IMR-90 (cell line): ENCODE results near the gene RETREG1. TPM values are rescaled to one million over a fixed set of nuclear protein-coding genes. Genes with fewer than 3 reads are reported as not detected.

Experiments used
- ATAC-seq: fragments of 200-7000 bp; cut with Tn5 transposase; 2 replicates; pipeline ENCODE4 v1.9.1; 2020; ENCODE audit warnings: low read depth, mild to moderate bottlenecking, moderate library complexity
- BruUV-seq: library from RNA; stranded (reverse); fragments of 400-500 nt; replicated peaks from 2 replicates; lab custom pipeline; 2021; lab: Mats Ljungman, UMichigan
- CTCF ChIA-PET: fragments of 300-600 bp; formaldehyde crosslinking; extraction: SDS; loops from one replicate; lab custom pipeline; 2021; ENCODE audit warnings: antibody characterized with exemption; lab: Yijun Ruan, JAX
- POLR2A ChIA-PET: fragments of 300-600 bp; sonication (Branson Sonifier 250); formaldehyde crosslinking; loops from one replicate; lab custom pipeline; 2022; ENCODE audit warnings: antibody characterized with exemption; ENCODE audit not compliant: unreplicated experiment; lab: Charles Lee
- DNase-seq: peaks from one replicate; pipeline ENCODE4 v3.0.0; 2013
- H2AFZ ChIP-seq: replicated peaks from 2 replicates; pipeline ENCODE3; 2013; ENCODE audit warnings: low read length, mild to moderate bottlenecking; ENCODE audit not compliant: poor library complexity
- H2AK5ac ChIP-seq: 2 replicates; pipeline ENCODE4 v1.6.1; 2013; ENCODE audit warnings: low read depth, low read length, inconsistent platforms
- H2AK9ac ChIP-seq: replicated peaks from 2 replicates; pipeline ENCODE3; 2013; ENCODE audit warnings: mild to moderate bottlenecking, low read depth, low read length, moderate library complexity; ENCODE audit not compliant: poor library complexity
- H2BK120ac ChIP-seq: 2 replicates; pipeline ENCODE4 v1.6.1; 2013; ENCODE audit warnings: low read depth, low read length, inconsistent platforms
- H2BK15ac ChIP-seq: 3 replicates; pipeline ENCODE4 v1.6.1; 2013; ENCODE audit warnings: low read depth, low read length, inconsistent platforms
- H2BK20ac ChIP-seq: 2 replicates; pipeline ENCODE4 v1.6.1; 2013; ENCODE audit warnings: low read depth, mild to moderate bottlenecking, inconsistent platforms, low read length, moderate library complexity
- H2BK5ac ChIP-seq: 2 replicates; pipeline ENCODE4 v1.6.1; 2013; ENCODE audit warnings: mild to moderate bottlenecking, low read depth, low read length, inconsistent platforms; ENCODE audit not compliant: poor library complexity, severe bottlenecking
- H3K14ac ChIP-seq: replicated peaks from 2 replicates; pipeline ENCODE4 v1.6.1; 2013; ENCODE audit warnings: low read depth, low read length, inconsistent platforms
- H3K18ac ChIP-seq: 2 replicates; pipeline ENCODE4 v1.6.1; 2013; ENCODE audit warnings: low read depth, low read length, control low read depth
- H3K23ac ChIP-seq: 2 replicates; pipeline ENCODE4 v1.6.1; 2013; ENCODE audit warnings: low read depth, low read length, inconsistent platforms
- H3K27ac ChIP-seq: 2 replicates; pipeline ENCODE4 v1.5.1; 2013; ENCODE audit warnings: mild to moderate bottlenecking, control low read depth, low read length; ENCODE audit not compliant: insufficient read depth
- H3K27me3 ChIP-seq: 2 replicates; pipeline ENCODE4 v1.6.1; 2013; ENCODE audit warnings: low read length; ENCODE audit not compliant: control insufficient read depth, insufficient read depth
- H3K36me3 ChIP-seq: 2 replicates; pipeline ENCODE4 v1.6.1; 2013; ENCODE audit warnings: low read length, mixed read lengths; ENCODE audit not compliant: control insufficient read depth, insufficient read depth
- H3K4ac ChIP-seq: 2 replicates; pipeline ENCODE4 v1.6.1; 2013; ENCODE audit warnings: low read depth, low read length, inconsistent platforms
- H3K4me1 ChIP-seq: 2 replicates; pipeline ENCODE4 v1.6.1; 2013; ENCODE audit warnings: low read length, mixed read lengths; ENCODE audit not compliant: control insufficient read depth, insufficient read depth
- H3K4me2 ChIP-seq: 2 replicates; pipeline ENCODE4 v1.6.1; 2013; ENCODE audit warnings: low read depth, mild to moderate bottlenecking, control low read depth, low read length, moderate library complexity
- H3K4me3 ChIP-seq: 2 replicates; pipeline ENCODE4 v1.5.1; 2013; ENCODE audit warnings: low read depth, mild to moderate bottlenecking, control low read depth, low read length, moderate library complexity; ENCODE audit not compliant: insufficient read depth
- H3K56ac ChIP-seq: 2 replicates; pipeline ENCODE4 v1.6.1; 2013; ENCODE audit warnings: low read length, inconsistent platforms; ENCODE audit not compliant: insufficient read depth; ENCODE audit errors: extremely low read depth
- H3K79me1 ChIP-seq, 2 experiments: 2 replicates each; pipeline ENCODE4 v1.6.1; 2013; ENCODE audit warnings: low read length in 2 of 2, inconsistent platforms in 1 of 2, low read depth in 1 of 2
- H3K9ac ChIP-seq: 2 replicates; pipeline ENCODE4 v1.6.1; 2013; ENCODE audit warnings: low read depth, low read length, control low read depth
- H3K9me1 ChIP-seq: 2 replicates; pipeline ENCODE4 v1.6.1; 2013; ENCODE audit warnings: low read length, inconsistent platforms; ENCODE audit not compliant: insufficient read depth
- H3K9me3 ChIP-seq: 2 replicates; pipeline ENCODE4 v1.6.1; 2013; ENCODE audit warnings: low read length; ENCODE audit not compliant: control insufficient read depth, insufficient read depth
- H4K20me1 ChIP-seq: 2 replicates; pipeline ENCODE4 v1.6.1; 2013; ENCODE audit warnings: low read length, inconsistent platforms; ENCODE audit not compliant: insufficient read depth
- H4K5ac ChIP-seq: 2 replicates; pipeline ENCODE4 v1.6.1; 2013; ENCODE audit warnings: mild to moderate bottlenecking, low read depth, low read length, control low read depth
- H4K8ac ChIP-seq, 2 experiments: 2 replicates each; pipeline ENCODE4 v1.6.1; 2013; ENCODE audit warnings: low read depth in 2 of 2, low read length in 2 of 2, control low read depth in 1 of 2, inconsistent platforms in 1 of 2
- H4K91ac ChIP-seq: 2 replicates; pipeline ENCODE4 v1.6.1; 2013; ENCODE audit warnings: low read depth, low read length, inconsistent platforms; ENCODE audit not compliant: insufficient read depth
- CEBPB ChIP-seq: IDR thresholded peaks from 2 replicates; pipeline ENCODE4 v1.6.1; 2012; ENCODE audit warnings: low read depth, low read length, improper control_type of control experiment
- CHD1 ChIP-seq: IDR thresholded peaks from 2 replicates; pipeline ENCODE4 v1.6.1; 2012; ENCODE audit warnings: low read depth, low read length, improper control_type of control experiment
- CTCF ChIP-seq: conservative IDR thresholded peaks from 2 replicates; pipeline ENCODE4 v1.5.1; 2012; ENCODE audit warnings: mild to moderate bottlenecking, low read depth, low read length, improper control_type of control experiment
- ELK1 ChIP-seq: fragments of 150-350 bp; IDR thresholded peaks from 2 replicates; pipeline ENCODE4 v1.6.1; 2016; ENCODE audit warnings: low read depth, mild to moderate bottlenecking, low read length, moderate library complexity, borderline replicate concordance
- MAFK ChIP-seq: IDR thresholded peaks from 2 replicates; pipeline ENCODE4 v1.6.1; 2012; ENCODE audit warnings: low read depth, low read length, improper control_type of control experiment
- MXI1 ChIP-seq: IDR thresholded peaks from 2 replicates; pipeline ENCODE4 v1.6.1; 2012; ENCODE audit warnings: low read depth, mild to moderate bottlenecking, low read length, moderate library complexity, borderline replicate concordance
- NFE2L2 ChIP-seq: fragments of 150-350 bp; IDR thresholded peaks from 2 replicates; pipeline ENCODE4 v1.6.1; 2016; ENCODE audit warnings: low read depth, mild to moderate bottlenecking, low read length
- RCOR1 ChIP-seq: IDR thresholded peaks from 2 replicates; pipeline ENCODE4 v1.6.1; 2012; ENCODE audit warnings: mild to moderate bottlenecking, low read length, improper control_type of control experiment; ENCODE audit not compliant: insufficient replicate concordance
- RFX5 ChIP-seq: IDR thresholded peaks from 2 replicates; pipeline ENCODE4 v1.8.0; 2012; ENCODE audit warnings: low read depth, mild to moderate bottlenecking, low read length, moderate library complexity
- SMC3 ChIP-seq: fragments of 150-350 bp; IDR thresholded peaks from 2 replicates; pipeline ENCODE4 v1.6.1; 2016; ENCODE audit warnings: low read depth, mild to moderate bottlenecking, antibody characterized with exemption, low read length, moderate library complexity
- USF2 ChIP-seq: fragments of 150-350 bp; IDR thresholded peaks from 2 replicates; pipeline ENCODE4 v1.6.1; 2017; ENCODE audit warnings: mild to moderate bottlenecking, antibody characterized with exemption, low read length, low read depth
- WGBS, 2 experiments: methylation state at CpG; one replicate each; pipeline versions ENCODE4 v1.1.5 to v1.1.7; 2013; ENCODE audit warnings: missing lambda C conversion rate in 2 of 2; ENCODE audit not compliant: insufficient read length in 1 of 2; ENCODE audit errors: extremely low coverage in 2 of 2; 5-methylcytosine and 5-hydroxymethylcytosine counted together
- dilution Hi-C: fragments of 300-500 bp; cut with HindIII; formaldehyde crosslinking; loops from one replicate; pipeline ENCODE4 v1.14.3; 2018; ENCODE audit warnings: low sequenced_read_pairs; ENCODE audit not compliant: unreplicated experiment
- in situ Hi-C: fragments of 300-500 bp; cut with MboI; formaldehyde crosslinking; loops from 3 replicates; pipeline ENCODE4 v1.14.3; 2019; ENCODE audit warnings: low sequenced_read_pairs, inconsistent platforms, mixed read lengths
- intact Hi-C: fragments of 100-400 bp; cut with micrococcal nuclease; formaldehyde crosslinking; loops from 2 replicates; pipeline ENCODE4 v1.10.0; 2022
- polyA plus RNA-seq, 3 experiments: library from polyadenylated mRNA; depleted of rRNA; stranded (reverse); fragments of >200 nt; gene quantifications; 2 replicates each; pipeline ENCODE4 v1.2.3, GENCODE V29; 2012; ENCODE audit warnings: low replicate concordance in 1 of 3
- total RNA-seq: library from RNA; depleted of rRNA; stranded (reverse); fragments of >200 nt; gene quantifications from 2 replicates; pipeline ENCODE4 v1.2.3, GENCODE V29; 2012

The RETREG1 gene
- total and polyA plus RNA-seq, 2 of the 4 experiments (the other 2 are of a cell fraction), result not detected

- no peak overlapping the region for H3K4ac ChIP-seq
- no peak overlapping the region for H3K4me2 ChIP-seq
- H3K9ac ChIP-seq, result no peak overlapping the region
- H4K20me1 ChIP-seq, result peaks cover 57% of the 10 kb centered on the region
- no CpG with 5 or more reads among the region's 3 CpGs for WGBS, 2 experiments
- ChIA-PET CTCF (interaction anchor here (0.8 to 3.5 kb wide), 3 partner anchors 10 to 297 kb away, joined by 3 to 19 read pairs (median 7); no protein-coding TSS in a partner anchor), POLR2A (interaction anchor here (0.5 kb wide), 1 partner anchor 252 kb away, joined by 5 read pairs; no protein-coding TSS in a partner anchor)
- no peak overlapping the region for H2AK9ac ChIP-seq
- no peak overlapping the region; the same call in 1 of the 2 replicates for H2AK5ac ChIP-seq
- TF ChIP-seq CTCF, result no peak
- TF ChIP-seq RFX5, result no peak
- no peak for TF ChIP-seq RCOR1
- no peak for TF ChIP-seq CEBPB
- no peak for TF ChIP-seq USF2
- no peak for TF ChIP-seq SMC3
- no peak for TF ChIP-seq MAFK
- TF ChIP-seq ELK1, result no peak
- no peak for TF ChIP-seq CHD1
- TF ChIP-seq NFE2L2, result no peak
- no peak for TF ChIP-seq MXI1
- H2BK120ac ChIP-seq, result no peak overlapping the region
- H3K27me3 ChIP-seq, result no peaks in the 10 kb centered on the region
- H2AFZ ChIP-seq, result no peak overlapping the region
- ATAC-seq, result no peak
- H3K9me3 ChIP-seq, result no peaks in the 10 kb centered on the region
- no peak overlapping the region for H3K23ac ChIP-seq
- peaks cover 15% of the 10 kb centered on the region for H3K4me1 ChIP-seq
- H3K9me1 ChIP-seq, result peaks cover 15% of the 10 kb centered on the region
- no peak overlapping the region for H2BK5ac ChIP-seq
- no peak overlapping the region for H2BK15ac ChIP-seq
- H3K14ac ChIP-seq, result no peak overlapping the region
- dilution Hi-C loops (no loop called here), intact Hi-C loops (no loop called here), in situ Hi-C loops (no loop called here)
- H3K18ac ChIP-seq, result no peak overlapping the region; the same call in 1 of the 2 replicates
- peaks cover 11 to 59% of the 10 kb centered on the region in 2 experiments for H3K79me1 ChIP-seq
- no TSS peak for BruUV-seq
- no peak for DNase-seq
- no peak overlapping the region for H3K27ac ChIP-seq
- no peak overlapping the region for H3K4me3 ChIP-seq
- no peak overlapping the region for H4K91ac ChIP-seq
- H3K56ac ChIP-seq, result no peak overlapping the region
- no peak overlapping the region for H2BK20ac ChIP-seq
- peaks cover 28% of the 10 kb centered on the region for H3K36me3 ChIP-seq
- H4K8ac ChIP-seq, result no peak overlapping the region
- H4K5ac ChIP-seq, result no peak overlapping the region
These were observed 159.3 kb downstream of the RETREG1 start for GRCh38 chr5:16457451-16457850.
